ENCODE data around the gene RAI14.

The RAI14 gene

DNA sequence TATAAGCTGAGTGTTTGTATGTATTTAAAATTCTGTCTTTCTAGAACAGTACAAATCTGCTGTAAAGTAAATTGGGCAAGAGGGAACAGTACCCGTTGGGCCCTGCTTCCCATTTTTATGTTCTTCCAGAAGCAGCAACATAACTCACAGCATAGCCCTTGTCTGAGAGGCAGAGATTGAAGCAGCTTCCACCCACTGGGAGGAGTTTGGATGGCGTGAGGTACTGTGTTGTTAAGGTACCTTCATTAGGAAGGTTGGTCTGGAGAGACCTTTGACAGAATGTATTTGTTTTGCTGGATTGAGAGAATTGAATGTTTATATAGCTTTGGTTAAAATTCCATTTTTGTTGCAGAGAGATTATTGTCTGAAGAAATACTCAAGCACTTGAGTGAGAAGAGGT lies 24.8 kb downstream of the RAI14 start:
- DNase-seq: no peak

GRCh38 chr5:34682926-34683623 lies 26.9 kb downstream of the RAI14 start:
- no peak for DNase-seq

- no peak for DNase-seq
These were observed 28.3 kb downstream of the RAI14 start for GRCh38 chr5:34684281-34684979.

DNA sequence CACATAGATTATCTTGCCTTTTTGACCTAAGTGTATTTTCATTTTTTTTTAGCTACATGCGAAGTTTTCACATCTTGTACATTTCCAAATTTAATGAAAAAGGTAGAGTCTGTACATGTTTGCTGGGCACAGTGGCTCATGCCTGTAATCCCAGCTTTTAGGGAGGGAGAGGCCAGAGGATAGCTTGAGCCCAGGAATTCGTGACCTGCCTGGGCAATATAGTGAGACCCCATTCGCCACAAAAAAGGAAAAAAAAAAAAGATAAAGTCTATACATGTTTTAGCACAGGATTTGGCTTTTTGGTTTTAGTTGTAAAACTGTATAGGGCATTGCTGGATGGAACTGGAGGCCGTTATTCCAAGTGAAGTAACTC lies 28.8 kb downstream of the RAI14 start:
- no peak for DNase-seq

- no peak for DNase-seq
These were observed 29.5 kb downstream of the RAI14 start for GRCh38 chr5:34685485-34686165.

DNA sequence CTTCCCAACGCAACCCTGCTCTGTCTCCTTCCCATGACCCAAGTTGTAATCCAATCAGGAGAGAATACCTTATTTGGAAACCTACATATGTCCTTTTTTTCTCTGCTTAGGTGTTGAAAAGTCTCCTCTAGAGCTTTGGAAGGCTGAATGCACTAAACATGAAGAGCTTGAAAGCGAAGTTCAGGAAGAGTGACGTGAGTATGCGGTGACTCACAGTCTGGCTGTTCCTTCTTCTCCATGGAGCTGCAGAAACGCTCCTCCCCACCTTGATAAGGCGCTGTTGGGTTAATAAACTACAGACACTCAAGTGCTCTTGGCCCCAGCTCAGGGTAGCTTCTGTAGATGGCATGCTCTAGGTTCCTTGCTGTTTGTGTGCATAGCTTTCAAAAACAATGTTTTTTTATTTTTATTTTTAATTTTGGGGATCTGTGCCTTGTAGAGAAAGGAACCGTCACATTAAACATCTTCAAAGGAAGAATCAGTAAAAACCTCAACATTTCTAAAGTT lies 30.7 kb downstream of the RAI14 start:
- no peak for DNase-seq

DNA sequence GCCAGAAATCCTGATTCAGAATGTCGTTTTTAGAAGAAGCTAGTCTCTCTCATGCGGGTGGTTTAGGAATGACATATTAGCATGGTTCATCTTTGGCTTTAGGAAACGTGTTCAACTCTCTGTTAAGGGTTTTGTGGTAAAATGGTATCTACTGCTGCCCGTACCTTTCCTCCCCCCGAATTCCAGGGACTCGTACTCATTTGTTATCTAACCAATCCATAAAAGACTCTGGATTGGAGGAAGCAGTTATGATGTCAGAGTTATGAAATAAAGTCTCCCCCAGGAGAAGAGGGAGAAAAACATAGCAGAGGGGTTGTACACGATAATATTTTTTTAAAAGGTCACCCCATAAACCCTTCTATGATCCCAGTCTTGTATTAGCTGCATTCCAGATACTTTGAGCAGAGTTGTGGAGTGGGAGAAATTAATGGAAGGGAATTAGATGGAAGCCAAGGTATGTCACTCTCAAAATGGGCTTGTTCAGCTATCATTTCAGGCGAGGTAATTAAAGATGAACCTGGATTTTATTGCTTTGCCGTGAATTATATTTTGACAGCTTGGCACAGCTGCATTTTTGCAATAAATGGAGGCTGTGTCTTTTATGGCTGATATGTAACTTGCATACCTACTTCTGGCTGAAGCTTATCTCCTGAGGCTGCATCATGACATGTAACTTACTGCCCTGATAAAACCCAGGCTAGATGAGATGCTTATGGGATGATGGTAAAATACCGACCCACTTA lies 31.3 kb downstream of the RAI14 start:
- no peak for DNase-seq

- no peak for DNase-seq
These were observed 32.1 kb downstream of the RAI14 start for GRCh38 chr5:34688015-34688810.

DNA sequence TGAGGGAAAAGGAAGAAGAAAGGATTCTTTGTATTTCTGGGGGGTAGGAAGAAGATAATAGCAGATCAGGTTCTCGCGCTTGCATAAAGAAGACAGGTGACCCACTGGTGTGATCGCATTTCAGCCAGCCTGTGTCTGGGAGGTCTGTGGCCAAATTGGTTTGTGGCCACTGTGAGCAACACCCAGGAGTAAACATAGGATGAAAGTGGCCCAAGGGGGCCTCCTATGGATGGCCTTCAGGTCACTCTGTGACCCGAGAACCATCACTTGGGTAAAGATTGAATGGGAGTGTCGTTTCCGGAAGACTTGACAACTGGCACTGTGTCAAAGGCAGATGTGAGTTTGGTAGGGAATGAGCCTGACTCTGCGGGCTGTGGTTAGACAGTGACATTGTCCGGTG lies 34.2 kb downstream of the RAI14 start:
- DNase-seq: no peak

- no peak for DNase-seq
These were observed 34.8 kb downstream of the RAI14 start for GRCh38 chr5:34690898-34691297.

- DNase-seq: no peak
These were observed 35.2 kb downstream of the RAI14 start for GRCh38 chr5:34691326-34691725.

- DNase-seq: no peak
These were observed 36.7 kb downstream of the RAI14 start for GRCh38 chr5:34692786-34693185.

- DNase-seq: no peak
These were observed 37.9 kb downstream of the RAI14 start for GRCh38 chr5:34694012-34694411.

DNA sequence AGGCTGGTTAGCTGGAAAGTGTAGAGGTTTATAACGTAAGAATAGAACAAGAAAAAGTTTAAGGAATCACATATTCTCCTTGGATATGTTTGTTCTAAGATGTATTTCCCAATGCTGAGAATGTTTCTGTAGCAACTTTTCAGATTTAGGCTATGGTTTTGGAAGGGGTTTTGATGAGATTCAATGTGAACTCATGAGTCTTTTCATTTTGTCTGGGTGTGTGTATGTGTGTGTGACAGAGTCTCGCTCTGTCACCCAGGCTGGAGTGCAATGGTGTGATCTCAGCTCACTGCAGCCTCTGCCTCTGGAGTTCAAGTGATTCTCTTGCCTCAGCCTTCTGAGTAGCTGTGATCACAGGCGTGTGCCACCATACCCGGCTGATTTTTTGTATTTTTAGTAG lies 38.6 kb downstream of the RAI14 start:
- DNase-seq: no peak

DNA sequence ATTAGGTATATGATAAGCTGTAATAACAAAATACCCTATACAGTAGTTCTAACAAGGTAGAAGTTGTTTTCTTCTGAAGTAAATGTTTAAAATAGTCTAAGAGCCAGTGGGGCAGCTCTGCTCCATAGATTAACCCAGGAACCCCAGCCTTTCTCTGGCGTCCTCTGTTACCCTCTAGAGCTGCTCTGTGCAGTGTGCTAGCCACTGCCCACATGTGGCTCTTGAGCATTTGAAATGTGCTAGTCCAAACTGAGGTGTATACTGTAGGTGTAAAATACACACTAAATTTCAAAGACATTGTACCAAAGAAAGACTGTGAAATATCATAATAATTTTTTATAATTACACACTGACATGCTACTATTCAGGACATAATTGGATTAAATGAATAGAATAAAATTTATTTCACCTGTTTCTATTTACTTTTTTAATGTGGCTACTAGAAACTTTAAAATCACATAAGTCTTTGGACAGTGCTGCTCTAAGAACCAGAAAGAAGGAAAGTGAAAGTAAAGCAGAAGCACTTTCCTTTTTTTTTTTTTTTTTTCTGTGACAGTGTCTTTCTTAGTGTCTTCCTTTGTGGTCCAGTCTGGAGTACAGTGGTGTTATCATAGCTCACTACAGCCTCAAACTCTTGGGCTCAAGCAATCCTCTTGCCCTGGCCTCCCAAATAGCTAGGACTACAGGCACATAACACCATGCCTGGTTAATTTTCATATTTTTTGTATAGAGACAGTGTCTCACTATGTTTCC lies 39.3 kb downstream of the RAI14 start:
- no peak for DNase-seq

DNA sequence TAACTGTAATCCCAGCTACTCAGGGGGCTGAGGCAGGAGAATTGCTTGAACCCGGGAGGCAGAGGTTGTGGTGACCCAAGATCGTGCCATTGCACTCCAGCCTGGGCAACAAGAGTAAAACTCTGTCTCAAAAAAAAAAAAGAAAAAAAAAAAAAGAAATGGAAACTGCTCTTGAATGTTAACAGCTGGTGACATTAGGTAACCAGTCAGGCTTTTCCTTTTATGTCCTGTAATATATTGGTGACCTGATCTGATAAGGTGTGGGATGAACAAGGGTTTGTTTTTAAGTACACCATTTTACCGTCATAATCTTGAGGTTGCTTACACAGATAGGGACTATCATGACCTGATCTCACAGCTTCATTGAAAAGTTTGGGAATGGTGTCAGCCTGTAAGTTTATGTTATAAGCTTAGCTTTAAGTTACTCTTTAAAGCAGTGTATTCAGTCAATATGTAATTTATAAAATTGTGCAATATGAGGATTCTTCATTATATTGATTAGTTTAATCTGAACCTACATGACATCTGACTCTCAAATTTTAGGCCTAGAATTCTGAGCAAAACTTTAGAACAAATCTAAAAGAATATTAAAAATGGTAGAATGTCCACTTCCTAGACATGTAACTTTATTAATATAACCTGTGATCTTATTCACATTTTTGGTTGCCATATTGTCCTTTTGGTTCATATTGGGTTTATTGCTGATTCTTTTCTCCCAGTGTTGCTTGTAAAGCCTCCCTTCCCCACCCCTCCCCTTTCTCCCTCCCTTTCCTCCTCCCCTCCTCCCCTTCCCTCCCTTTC lies 41.4 kb downstream of the RAI14 start:
- DNase-seq: no peak

GRCh38 chr5:34698109-34698419 lies 41.9 kb downstream of the RAI14 start:
- DNase-seq: no peak

DNA sequence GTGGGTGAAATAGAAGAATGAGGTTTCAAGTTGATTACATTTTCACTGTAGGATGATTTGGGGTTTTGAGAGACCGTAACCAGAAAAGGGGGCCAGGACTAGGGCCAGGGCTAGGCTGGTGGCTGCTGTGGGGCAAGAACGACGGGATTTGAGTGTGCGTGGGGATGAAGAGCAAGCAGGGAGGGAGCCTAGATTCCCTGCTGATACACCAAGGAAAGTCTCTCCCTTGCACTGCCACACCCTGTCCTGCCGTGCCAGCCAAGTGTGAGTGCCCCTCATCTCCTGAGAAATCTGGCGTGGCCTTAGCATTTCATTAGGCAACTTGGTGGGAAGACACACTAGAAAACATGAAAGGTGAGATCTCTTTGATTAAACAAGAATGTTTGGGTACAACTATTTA lies 42.6 kb downstream of the RAI14 start:
- no peak for DNase-seq

- no peak for DNase-seq
These were observed 43.3 kb downstream of the RAI14 start for GRCh38 chr5:34699155-34700077.

DNA sequence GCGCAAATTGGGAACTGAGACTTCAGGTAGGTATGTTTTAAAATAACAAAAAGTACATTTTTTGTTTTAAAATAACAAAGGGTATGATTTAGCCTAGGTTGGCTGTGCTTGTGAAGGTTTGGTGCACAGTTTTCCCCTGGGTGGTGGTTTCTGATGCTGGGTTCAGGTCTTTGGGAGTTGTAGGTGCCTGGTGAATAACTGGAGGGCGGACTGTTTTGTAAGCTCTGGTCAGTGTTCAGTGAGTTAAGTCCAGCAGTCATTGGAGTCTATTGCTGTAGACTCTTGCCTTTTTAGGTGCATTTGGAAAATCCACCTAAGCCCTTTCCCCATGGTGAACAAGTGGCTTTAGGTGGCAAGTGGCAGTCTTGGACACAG lies 43.9 kb downstream of the RAI14 start:
- DNase-seq: no peak

Data from activated CD4-positive, CD25-positive, alpha-beta regulatory T cell (primary cell).